Esophagus squamous epithelium (tissue), 5 donors: ENCODE results near the gene MEGF10. TPM values are rescaled to one million over a fixed set of nuclear protein-coding genes. Genes with fewer than 3 reads are reported as not detected.

Experiments
- DNase-seq: peaks from one replicate; lab custom pipeline; 2025; lab: John Stamatoyannopoulos, UW
- H3K27ac ChIP-seq, 4 donors: fragments of 200-600 bp; sonication (generic); one replicate each; pipeline ENCODE4 v1.5.1; 2016 to 2019; ENCODE audit warnings: mild to moderate bottlenecking in 1 of 4
- H3K27me3 ChIP-seq, 4 donors: fragments of 200-600 bp; sonication (generic); 1 replicate in 3 of 4; 2 replicates in 1 of 4; pipeline versions ENCODE4 v1.5.1 to v1.6.0; 2017 to 2021; ENCODE audit warnings: antibody characterized with exemption in 1 of 4
- H3K36me3 ChIP-seq, 3 donors: fragments of 200-600 bp; sonication (generic); one replicate each; pipeline ENCODE4 v1.5.1; 2016 to 2019
- H3K4me1 ChIP-seq, 3 donors: fragments of 200-600 bp; sonication (generic); one replicate each; pipeline ENCODE4 v1.5.1; 2017 to 2019
- H3K4me3 ChIP-seq, 4 donors: fragments of 200-600 bp; sonication (generic); 1 replicate in 3 of 4; 2 replicates in 1 of 4; pipeline ENCODE4 v1.5.1; 2016 to 2019; ENCODE audit warnings: mild to moderate bottlenecking in 2 of 4, moderate library complexity in 1 of 4
- H3K9me3 ChIP-seq, 3 donors: fragments of 200-600 bp; sonication (generic); one replicate each; pipeline ENCODE4 v1.5.1; 2016 to 2019
- CTCF ChIP-seq, 6 experiments: fragments of 450-650 bp in 4 of 6; fragments of 200-600 bp in 2 of 6; sonication (generic) in 2 of 6; IDR thresholded peaks; one replicate each; pipeline ENCODE4 v1.5.1; 2016 to 2019; ENCODE audit warnings: antibody characterized with exemption in 6 of 6, mild to moderate bottlenecking in 4 of 6, moderate library complexity in 4 of 6
- POLR2A ChIP-seq, 4 donors: fragments of 450-650 bp; IDR thresholded peaks; one replicate each; pipeline ENCODE4 v1.6.1; 2017; ENCODE audit warnings: antibody characterized with exemption in 4 of 4, mild to moderate bottlenecking in 4 of 4, moderate library complexity in 3 of 4
- WGBS, 2 donors: methylation state at CpG; one replicate each; pipeline ENCODE4 v1.1.5; 2018; 5-methylcytosine and 5-hydroxymethylcytosine counted together
- intact Hi-C: fragments of 100-400 bp; cut with DNase I; formaldehyde crosslinking; loops from one replicate; pipeline ENCODE4 v1.15.0; 2022
- total RNA-seq, 4 donors: library from RNA; depleted of rRNA; stranded (reverse); fragments of >200 nt; gene quantifications; one replicate each; pipeline ENCODE4 v1.1.0, GENCODE V29; 2016
- donor health status: DM: yes; HTN: yes; CAD: no.

The MEGF10 gene
- total RNA-seq, 4 donors from 2014 or later, result 1.1 TPM; not detected in 3

GRCh38 chr5:127337876-127338275 is 47.3 kb downstream of the MEGF10 start:
- H3K9me3 ChIP-seq, result no peaks in the 10 kb centered on the region
- no peak for DNase-seq
- no peak overlapping the region for H3K4me3 ChIP-seq
- no peaks in the 10 kb centered on the region for H3K27me3 ChIP-seq
- no peaks in the 10 kb centered on the region for H3K36me3 ChIP-seq
- intact Hi-C loops, result no loop called here
- no peaks in the 10 kb centered on the region for H3K4me1 ChIP-seq
- no peak overlapping the region for H3K27ac ChIP-seq
- 73 to 83% methylated on average over 1 of the region's 1 CpG for WGBS, 2 donors
- TF ChIP-seq POLR2A (IDR thresholded peaks at IDR 0.05) (no peak), CTCF (IDR thresholded peaks at IDR 0.05) (no peak)

GRCh38 chr5:127338501-127338900 is 47.9 kb downstream of the MEGF10 start:
- no peaks in the 10 kb centered on the region for H3K9me3 ChIP-seq
- H3K27me3 ChIP-seq, result no peaks in the 10 kb centered on the region
- intact Hi-C loops, result no loop called here
- H3K27ac ChIP-seq, result no peak overlapping the region
- no peak for TF ChIP-seq POLR2A (IDR thresholded peaks at IDR 0.05)
- TF ChIP-seq CTCF (IDR thresholded peaks at IDR 0.05), result no peak
- H3K4me3 ChIP-seq, result no peak overlapping the region
- no peaks in the 10 kb centered on the region for H3K36me3 ChIP-seq
- H3K4me1 ChIP-seq, result no peaks in the 10 kb centered on the region
- no peak for DNase-seq
- WGBS, 2 donors, result 77 to 78% methylated on average over 1 of the region's 1 CpG

GRCh38 chr5:127340606-127341005 is 50.0 kb downstream of the MEGF10 start:
- intact Hi-C loops, result no loop called here
- Histone ChIP-seq H3K36me3 (no peaks in the 10 kb centered on the region), H3K4me3 (no peak overlapping the region), H3K4me1 (no peaks in the 10 kb centered on the region), H3K27ac (no peak overlapping the region), H3K27me3 (no peaks in the 10 kb centered on the region), H3K9me3 (no peaks in the 10 kb centered on the region)
- WGBS, 2 donors, result 84 to 95% methylated on average over 4 of the region's 4 CpGs
- no peak for TF ChIP-seq CTCF (IDR thresholded peaks at IDR 0.05)
- TF ChIP-seq POLR2A (IDR thresholded peaks at IDR 0.05), result no peak
- no peak for DNase-seq

DNA sequence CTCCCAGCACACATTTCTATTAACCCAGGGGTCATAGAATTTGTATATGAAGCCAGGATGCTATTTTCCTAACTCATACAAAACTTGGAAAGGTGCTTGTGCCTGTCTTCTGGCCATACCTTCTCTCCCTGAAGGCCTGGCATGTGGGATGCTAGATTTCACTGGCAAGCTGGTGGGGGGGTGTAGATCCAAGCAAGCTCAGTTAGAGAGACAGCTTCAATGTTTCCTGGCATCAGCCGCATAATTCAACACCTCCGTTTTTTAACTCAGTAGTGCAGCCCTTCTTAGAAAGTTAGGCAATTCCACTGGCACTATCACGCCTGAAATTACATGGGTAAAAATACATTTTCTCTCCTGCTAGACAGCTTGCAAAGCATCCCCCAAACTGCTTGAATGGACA is 51.8 kb downstream of the MEGF10 start:
- no peaks in the 10 kb centered on the region for H3K4me1 ChIP-seq
- WGBS, 2 donors, result 78 to 89% methylated on average over 3 of the region's 3 CpGs

DNA sequence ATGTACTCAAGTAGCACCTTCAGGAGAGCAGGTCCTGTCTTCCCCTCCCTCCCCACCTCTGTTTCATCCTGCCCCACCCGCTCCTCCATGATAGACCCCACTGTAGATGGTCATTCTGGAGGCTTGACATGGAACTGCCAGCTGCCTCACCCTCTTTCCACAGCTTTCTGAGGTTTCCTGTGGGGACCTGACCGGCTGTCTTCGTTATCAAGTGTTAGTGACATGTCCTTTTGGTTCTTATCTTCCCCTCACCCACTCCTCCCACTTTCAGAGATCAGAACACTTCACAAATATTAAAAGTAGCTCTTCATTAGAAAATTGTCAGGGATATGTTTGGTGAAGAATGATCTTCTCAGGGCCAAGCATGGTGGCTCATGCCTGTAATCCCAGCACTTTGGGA is 52.7 kb downstream of the MEGF10 start:
- no peaks in the 10 kb centered on the region for H3K27me3 ChIP-seq
- H3K4me1 ChIP-seq, result no peaks in the 10 kb centered on the region
- H3K9me3 ChIP-seq, result no peaks in the 10 kb centered on the region
- DNase-seq, result no peak
- 76 to 87% methylated on average over 3 of the region's 3 CpGs for WGBS, 2 donors
- no peak overlapping the region for H3K27ac ChIP-seq
- intact Hi-C loops, result no loop called here
- TF ChIP-seq CTCF (IDR thresholded peaks at IDR 0.05) (no peak), POLR2A (IDR thresholded peaks at IDR 0.05) (no peak)
- H3K36me3 ChIP-seq, result no peaks in the 10 kb centered on the region
- H3K4me3 ChIP-seq, result no peak overlapping the region

More for the DNA sequence above, 51.8 kb downstream of the MEGF10 start:
- intact Hi-C loops, result no loop called here
- DNase-seq, result no peak
- TF ChIP-seq POLR2A (IDR thresholded peaks at IDR 0.05) (no peak), CTCF (IDR thresholded peaks at IDR 0.05) (no peak)
- Histone ChIP-seq H3K4me3 (no peak overlapping the region), H3K9me3 (no peaks in the 10 kb centered on the region), H3K36me3 (no peaks in the 10 kb centered on the region), H3K27me3 (no peaks in the 10 kb centered on the region), H3K27ac (no peak overlapping the region)
